ENCODE data around the gene RIMS3.
"Not testable (repeated sequence)": the region's sequence is repeated elsewhere in the genome, so short reads cannot be mapped to it uniquely, and the experiment has no call there.

Gene RIMS3

GRCh38 chr1:40665335-40666171 lies at the start of gene RIMS3:
Gene RIMS3, minus strand, starts transcription at chr1:40665682. Its CDS starts 23,757 bp downstream, at chr1:40641925.
- DNase-seq (ENCODE audit: low read depth): peak; percentile 79

DNA sequence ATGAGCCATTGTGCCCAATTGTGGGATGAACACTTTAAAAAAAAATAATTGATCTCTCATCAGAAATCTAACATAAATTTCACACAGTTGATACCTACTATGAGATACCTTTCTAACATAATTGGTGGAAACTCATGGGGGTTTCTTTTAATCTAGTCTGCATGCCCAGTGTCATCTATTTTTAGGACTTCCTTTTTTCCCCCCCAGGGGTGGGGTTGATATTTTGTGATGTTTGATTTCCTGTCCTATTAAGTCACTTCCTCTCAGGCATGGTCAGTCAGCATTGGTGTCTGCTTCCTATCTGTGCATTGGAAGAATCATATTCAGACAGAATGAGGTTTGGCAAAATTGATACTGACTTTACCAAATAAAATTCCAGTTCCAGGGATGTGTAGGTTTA lies 47.5 kb upstream of the RIMS3 start:
- DNase-seq (ENCODE audit: low read depth): no peak

- DNase-seq (ENCODE audit: low read depth): no peak
These were observed 47.0 kb upstream of the RIMS3 start for GRCh38 chr1:40712405-40712944.

DNA sequence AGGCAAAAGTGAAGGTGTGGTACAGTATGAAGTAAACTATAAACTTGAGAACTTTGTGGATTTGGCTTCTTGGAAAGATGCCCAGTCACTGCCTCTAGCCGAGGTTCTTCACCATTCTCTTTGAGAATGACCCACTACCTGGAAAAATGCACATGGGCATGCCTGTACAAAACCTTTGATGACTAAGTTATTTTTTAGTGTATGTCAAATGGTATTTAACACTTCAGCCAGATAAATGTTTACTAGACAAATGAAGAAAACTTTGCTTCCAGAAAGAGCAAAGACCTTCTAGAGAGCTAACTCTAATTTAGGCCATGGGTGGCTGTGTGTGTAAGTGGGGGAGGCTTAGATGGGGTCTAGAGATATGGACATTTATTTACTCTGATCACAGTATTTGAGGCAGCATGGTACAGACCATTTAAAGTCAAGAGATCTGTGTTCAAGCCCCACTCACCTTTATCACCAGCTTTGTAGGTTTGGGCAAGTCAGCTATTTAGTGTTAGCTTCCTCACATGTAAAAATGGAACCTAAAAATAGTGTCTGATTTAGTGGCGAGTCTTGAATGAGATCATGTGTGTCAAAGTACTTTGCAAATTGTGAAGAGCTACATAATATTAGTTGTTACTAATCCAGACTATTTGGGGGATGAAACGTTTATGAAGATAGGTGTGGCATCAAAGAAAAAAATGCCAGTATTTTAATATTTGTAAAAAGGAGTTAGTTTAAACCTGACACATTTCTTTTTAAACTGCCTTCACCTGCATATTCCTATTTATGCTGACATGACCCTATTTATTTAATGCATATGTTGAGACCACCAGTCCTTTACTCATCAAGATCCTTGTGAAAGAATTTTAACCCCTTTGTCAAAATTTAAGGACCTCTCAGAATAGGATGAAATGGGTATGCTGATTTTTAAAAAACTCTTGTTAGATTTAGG lies 46.3 kb upstream of the RIMS3 start:
- no peak for DNase-seq (ENCODE audit: low read depth)

GRCh38 chr1:40710581-40711315 lies 45.3 kb upstream of the RIMS3 start:
- DNase-seq (ENCODE audit: low read depth): no peak

GRCh38 chr1:40709802-40710278 lies 44.4 kb upstream of the RIMS3 start:
- no peak for DNase-seq (ENCODE audit: low read depth)

DNA sequence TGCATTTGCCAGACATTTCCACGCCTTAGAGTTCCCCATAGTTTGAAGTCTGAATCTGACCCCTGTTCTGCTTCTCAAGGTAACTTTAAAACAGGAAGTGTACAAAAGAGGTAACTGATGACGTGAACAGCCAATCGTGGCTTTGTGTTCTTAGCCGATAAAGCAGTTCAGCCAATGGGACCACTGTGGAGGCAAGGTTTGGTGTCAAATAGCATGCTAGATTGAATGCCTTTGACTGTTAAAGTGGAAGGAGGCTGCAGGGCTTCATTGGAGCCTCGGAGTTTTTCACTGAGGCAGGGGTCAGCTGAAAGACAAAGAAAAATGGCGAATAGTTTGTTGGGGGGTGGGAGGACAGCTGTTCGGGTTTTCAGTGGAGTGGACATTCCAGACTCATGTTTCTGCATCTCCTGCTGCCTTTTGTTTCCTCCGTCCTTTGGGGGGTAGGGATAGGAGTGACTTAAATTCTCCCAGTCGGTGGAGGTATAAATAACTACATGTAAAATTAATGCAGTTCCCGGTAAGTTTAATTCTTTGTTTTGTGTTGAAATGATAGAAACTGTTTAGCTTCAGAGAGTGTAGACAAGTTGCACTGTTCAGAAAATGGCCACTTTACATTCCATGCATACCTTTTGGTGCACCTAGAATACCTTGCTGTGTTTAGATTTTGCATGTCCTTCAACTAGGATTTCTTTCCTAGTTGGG lies 43.8 kb upstream of the RIMS3 start:
- peak; percentile 46 for DNase-seq (ENCODE audit: low read depth)

GRCh38 chr1:40708750-40709099 lies 43.2 kb upstream of the RIMS3 start:
- DNase-seq (ENCODE audit: low read depth): no peak

- no peak for DNase-seq (ENCODE audit: low read depth)
These were observed 41.1 kb upstream of the RIMS3 start for GRCh38 chr1:40706626-40707025.

DNA sequence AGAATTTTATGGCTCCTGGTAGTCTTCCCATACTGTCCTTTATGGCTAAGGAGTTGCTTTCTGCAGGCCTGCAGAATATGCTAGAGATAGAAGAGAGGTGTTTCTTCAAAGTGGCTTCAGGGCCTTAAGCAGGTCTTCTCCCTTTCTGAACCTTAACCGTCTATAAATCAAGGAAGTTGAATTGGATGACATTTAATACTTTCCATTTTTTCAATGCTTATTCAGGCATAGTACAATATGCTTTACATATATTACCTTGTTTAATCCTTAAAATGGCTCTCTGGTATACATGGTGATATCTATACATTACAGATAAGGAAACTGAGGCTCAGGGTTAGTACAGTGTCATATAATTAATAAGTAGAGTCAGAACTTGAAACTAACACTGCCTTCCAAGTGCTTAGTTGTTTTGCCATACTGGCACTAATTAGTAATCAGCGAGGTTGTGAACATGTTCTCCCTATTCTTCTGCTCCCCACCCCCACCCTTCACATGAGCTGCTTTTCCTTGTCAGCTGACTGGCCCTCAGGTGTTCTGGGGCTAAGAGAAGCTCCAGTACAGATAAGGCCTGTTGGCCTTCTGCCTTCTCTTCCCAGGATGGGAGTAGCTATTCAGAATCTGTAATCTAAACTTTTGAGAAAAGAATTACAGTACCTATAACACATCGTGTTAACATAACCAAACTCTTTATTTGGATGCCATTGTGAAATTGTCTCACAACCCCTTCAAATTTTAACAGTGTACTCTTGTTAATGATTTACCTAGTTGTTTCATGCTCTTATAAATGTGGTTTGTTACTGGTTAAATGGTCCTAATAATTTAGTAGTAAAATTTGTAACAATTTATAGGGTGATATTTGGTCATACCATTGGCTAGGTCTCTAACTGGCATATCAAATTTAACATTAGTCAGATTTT lies 39.6 kb upstream of the RIMS3 start:
- DNase-seq (ENCODE audit: low read depth): no peak

GRCh38 chr1:40703316-40703715 lies 37.8 kb upstream of the RIMS3 start:
- DNase-seq (ENCODE audit: low read depth): no peak

GRCh38 chr1:40702810-40703209 lies 37.3 kb upstream of the RIMS3 start:
- DNase-seq (ENCODE audit: low read depth): not testable (repeated sequence)

GRCh38 chr1:40701684-40702083 lies 36.2 kb upstream of the RIMS3 start:
- no peak for DNase-seq (ENCODE audit: low read depth)

GRCh38 chr1:40699787-40700186 lies 34.3 kb upstream of the RIMS3 start:
- DNase-seq (ENCODE audit: low read depth): no peak

DNA sequence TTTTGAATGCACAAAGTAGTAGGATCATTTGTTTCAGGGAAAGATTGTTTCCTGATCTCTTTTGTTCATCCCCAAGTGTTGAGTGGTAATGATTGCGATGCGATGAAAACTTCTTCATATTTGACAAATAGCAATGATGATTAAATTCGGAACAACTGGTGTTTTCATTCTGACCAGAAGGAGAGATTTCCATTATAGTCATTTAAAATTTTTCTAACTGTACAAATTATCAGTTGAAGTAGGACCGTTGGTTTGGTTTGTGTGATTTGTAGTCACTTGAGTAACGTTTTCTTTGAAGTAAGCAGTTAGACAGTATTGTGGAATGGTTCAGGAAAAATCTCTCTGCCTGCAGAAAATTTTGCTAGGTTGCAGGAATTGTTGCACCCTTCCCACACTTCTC lies 32.0 kb upstream of the RIMS3 start:
- DNase-seq (ENCODE audit: low read depth): no peak

DNA sequence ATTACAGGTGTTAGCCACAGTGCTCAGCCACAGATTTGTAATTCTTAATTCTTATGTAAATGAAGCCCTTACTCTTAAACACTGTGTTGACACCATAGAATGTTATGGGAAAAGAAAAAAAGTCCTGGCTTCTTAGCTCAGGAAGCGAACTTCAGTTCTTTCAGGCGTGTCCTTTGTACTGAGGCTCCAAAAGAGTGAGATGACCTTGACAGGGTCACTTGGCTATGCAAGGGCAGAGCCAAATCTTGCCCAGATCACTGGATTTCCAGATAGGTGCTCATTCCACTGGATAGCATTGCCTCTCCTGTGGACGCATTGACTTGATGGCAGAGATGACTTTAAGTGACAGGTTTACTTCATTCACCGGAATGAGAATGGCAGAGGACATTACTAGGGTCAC lies 30.8 kb upstream of the RIMS3 start:
- no peak for DNase-seq (ENCODE audit: low read depth)

DNA sequence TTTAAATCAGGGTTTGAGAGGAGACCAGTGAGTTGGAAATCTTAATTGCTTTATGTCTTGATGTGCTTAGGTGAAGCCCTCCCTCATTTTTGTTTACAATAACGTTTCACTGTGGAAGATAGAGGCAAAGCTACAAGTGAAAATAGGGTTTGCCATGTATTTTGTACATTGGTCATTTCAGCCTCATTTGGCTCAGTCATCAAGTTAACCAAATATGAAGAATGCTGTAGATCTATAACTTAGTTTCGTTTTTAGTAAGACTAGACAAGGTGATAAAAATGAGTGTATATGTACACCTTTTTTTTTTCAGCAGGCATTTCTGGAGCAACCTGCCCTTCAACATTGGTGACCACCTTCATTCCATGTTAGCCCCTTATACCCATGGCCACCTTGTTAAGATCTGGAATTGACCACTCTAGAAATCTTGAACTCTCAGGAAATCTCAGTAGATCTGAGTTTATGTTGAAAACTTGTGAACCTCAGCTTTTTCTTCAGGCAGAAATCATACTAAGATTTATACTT lies 28.9 kb upstream of the RIMS3 start:
- no peak for DNase-seq (ENCODE audit: low read depth)

DNA sequence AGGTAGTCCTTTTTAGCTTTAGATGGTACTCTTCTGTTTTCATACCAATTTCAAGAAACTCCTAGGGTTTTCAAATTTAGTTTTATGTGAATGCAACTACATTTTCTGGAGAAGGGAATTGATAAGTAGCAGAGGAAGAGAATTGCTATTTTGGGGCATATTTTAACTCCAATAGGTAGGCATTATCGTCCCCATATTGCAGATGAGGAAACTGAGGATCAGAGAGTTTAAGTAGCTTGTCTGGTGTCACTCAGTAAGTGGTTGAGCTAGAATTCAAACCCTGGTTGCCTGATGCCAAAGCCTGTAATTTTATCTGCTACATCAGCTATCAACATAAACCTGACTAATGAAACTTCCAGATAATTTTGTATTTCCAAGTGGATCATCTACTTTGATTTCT lies 27.9 kb upstream of the RIMS3 start:
- DNase-seq (ENCODE audit: low read depth): no peak

DNA sequence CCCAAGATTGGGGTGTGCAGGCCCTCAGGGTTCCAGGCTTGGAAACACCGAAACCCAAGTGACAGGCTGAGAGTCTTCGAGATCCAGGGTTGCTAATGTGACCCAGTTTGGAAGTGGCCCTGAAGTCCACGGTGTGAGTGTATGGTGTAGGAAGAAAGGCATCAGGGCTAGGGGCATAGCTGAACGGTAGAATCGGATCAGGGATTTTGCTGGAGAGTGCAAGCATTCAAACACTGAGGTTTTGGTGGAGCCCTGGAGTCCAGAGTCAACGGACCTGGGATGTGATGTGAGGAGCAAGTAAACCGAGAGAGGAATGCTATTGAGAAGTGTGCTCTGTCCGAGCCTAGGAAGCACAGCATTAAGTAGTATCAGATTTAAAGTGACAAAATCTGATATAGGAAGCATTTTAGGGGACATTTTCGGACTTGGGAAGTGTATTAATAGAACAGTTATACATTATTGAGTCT lies 27.0 kb upstream of the RIMS3 start:
- DNase-seq (ENCODE audit: low read depth): no peak

Measured in activated T-helper 9 cell treated with anti-CD3 and anti-CD28 coated beads, Interleukin-2, amount 50 U/mL, for 16 hours (primary cell).